Measurements from ENCODE around the gene BLOC1S6. TPM values are rescaled to one million over a fixed set of nuclear protein-coding genes. Genes with fewer than 3 reads are reported as not detected.

The BLOC1S6 gene
- polyA plus RNA-seq, 1 donor from 2014 or later: 179 TPM

DNA sequence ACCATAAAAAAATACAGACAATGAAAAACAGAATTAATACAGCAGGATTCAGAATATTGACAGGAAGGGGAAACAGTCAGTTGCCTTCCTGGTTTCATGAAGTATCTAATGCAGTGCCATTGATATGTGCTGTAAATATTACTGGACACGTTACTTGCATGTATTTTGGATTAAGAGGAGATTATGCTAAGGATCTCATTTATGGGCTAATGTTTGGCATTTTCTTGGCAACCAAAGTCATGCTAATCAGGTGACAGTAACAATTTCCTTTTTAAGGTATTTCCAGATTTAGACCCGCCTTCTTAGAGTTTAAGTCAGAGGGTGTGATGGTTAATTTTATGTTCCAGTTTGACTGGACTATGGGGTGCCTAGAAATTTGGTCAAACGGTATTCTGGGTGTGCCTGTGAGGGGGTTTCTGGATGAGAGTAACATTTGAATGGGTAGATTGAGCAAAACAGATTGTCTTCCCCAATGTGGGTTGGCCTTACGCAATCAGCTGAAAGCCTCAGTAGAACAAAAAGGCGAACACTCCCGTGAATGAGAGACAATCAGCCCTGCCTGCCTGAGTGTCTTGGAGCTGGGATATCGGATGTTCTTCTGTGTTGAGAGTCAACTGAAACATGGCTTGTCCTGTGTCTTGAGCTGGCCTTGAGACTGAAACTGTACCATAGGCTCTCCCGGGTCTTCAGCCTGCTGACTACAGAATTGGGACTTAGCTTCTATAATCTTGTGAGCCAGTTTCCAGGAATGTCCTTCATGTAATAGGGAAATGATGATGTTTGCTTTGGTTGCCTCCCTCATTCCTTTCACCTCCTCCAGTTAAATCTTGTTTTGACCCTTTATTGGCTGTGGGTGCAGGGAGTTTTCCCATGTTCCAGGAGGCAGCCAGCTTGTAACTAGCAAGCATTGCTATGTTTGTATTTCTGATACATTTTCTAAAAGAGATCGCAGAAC lies 58.1 kb downstream of the BLOC1S6 start:
- Histone ChIP-seq H3K27ac (ENCODE audit: low read length) (no peak overlapping the region), H3K27me3 (ENCODE audit: insufficient read depth, low read depth, low read length) (no peaks in the 10 kb centered on the region), H4K20me1 (ENCODE audit: insufficient read depth) (no peaks in the 10 kb centered on the region), H3K9me2 (ENCODE audit: insufficient read depth, low read length) (no peaks in the 10 kb centered on the region), H3K36me3 (ENCODE audit: insufficient read depth, low read length) (no peaks in the 10 kb centered on the region), H3F3A (ENCODE audit: insufficient read depth, low read length, poor library complexity, severe bottlenecking) (no peaks in the 10 kb centered on the region), H3K4me2 (ENCODE audit: low read length) (no peak overlapping the region), H2AFZ (ENCODE audit: low read depth, low read length) (no peak overlapping the region), H3K9me3 (ENCODE audit: low read length) (no peaks in the 10 kb centered on the region), H3K4me3 (ENCODE audit: low read length) (no peak overlapping the region), H3K79me2 (replicated peaks; ENCODE audit: insufficient read depth, low read length) (no peaks in the 10 kb centered on the region), H3K9ac (ENCODE audit: low read length) (no peak overlapping the region)
- no peak for TF ChIP-seq MXI1 (conservative IDR thresholded peaks at IDR 0.05; ENCODE audit: poor library complexity, severe bottlenecking)
- TF ChIP-seq SMC3 (conservative IDR thresholded peaks at IDR 0.05; ENCODE audit: poor library complexity): no peak
- TF ChIP-seq, protein P1, sequence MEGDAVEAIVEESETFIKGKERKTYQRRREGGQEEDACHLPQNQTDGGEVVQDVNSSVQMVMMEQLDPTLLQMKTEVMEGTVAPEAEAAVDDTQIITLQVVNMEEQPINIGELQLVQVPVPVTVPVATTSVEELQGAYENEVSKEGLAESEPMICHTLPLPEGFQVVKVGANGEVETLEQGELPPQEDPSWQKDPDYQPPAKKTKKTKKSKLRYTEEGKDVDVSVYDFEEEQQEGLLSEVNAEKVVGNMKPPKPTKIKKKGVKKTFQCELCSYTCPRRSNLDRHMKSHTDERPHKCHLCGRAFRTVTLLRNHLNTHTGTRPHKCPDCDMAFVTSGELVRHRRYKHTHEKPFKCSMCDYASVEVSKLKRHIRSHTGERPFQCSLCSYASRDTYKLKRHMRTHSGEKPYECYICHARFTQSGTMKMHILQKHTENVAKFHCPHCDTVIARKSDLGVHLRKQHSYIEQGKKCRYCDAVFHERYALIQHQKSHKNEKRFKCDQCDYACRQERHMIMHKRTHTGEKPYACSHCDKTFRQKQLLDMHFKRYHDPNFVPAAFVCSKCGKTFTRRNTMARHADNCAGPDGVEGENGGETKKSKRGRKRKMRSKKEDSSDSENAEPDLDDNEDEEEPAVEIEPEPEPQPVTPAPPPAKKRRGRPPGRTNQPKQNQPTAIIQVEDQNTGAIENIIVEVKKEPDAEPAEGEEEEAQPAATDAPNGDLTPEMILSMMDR (IDR thresholded peaks at IDR 0.05; ENCODE audit: poor library complexity, severe bottlenecking): no peak
- no peak for TF ChIP-seq TAF1 (IDR thresholded peaks at IDR 0.05; ENCODE audit: low read depth)
- TF ChIP-seq RAD21 (conservative IDR thresholded peaks at IDR 0.05): no peak
- TF ChIP-seq REST (IDR thresholded peaks at IDR 0.05; ENCODE audit: borderline replicate concordance): no peak
- TF ChIP-seq EP300 (conservative IDR thresholded peaks at IDR 0.05; ENCODE audit: poor library complexity, severe bottlenecking): no peak
- no peak for TF ChIP-seq POLR2AphosphoS5 (IDR thresholded peaks at IDR 0.05)
- TF ChIP-seq EZH2 (IDR thresholded peaks at IDR 0.05; ENCODE audit: borderline replicate concordance, insufficient read depth, low read length, poor library complexity, severe bottlenecking): no peak

DNA sequence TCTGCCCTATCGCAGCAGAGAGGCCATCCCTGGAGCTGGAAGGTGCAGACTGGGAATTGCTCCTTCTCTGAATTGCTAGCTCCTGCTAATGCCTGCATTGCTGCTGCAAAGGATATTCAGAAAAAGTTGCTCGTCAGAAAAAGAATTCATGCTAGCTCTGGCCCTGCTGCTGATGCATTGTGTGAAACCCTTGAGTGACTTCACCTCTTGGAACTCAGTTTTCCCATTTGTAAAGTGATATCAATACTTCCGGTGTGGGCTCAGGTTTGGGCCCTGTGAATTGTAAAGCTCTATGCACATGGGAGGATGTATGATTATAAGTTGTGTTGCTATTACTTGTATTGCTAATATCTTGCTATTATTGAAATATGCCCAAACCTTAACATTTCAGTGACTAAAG lies 59.0 kb downstream of the BLOC1S6 start:
- Histone ChIP-seq H3K9me3 (ENCODE audit: low read length) (no peaks in the 10 kb centered on the region), H3K79me2 (replicated peaks; ENCODE audit: insufficient read depth, low read length) (no peaks in the 10 kb centered on the region), H4K20me1 (ENCODE audit: insufficient read depth) (no peaks in the 10 kb centered on the region), H3K4me3 (ENCODE audit: low read length) (no peak overlapping the region), H3K36me3 (ENCODE audit: insufficient read depth, low read length) (no peaks in the 10 kb centered on the region), H3K27me3 (ENCODE audit: insufficient read depth, low read depth, low read length) (no peaks in the 10 kb centered on the region), H2AFZ (ENCODE audit: low read depth, low read length) (no peak overlapping the region), H3F3A (ENCODE audit: insufficient read depth, low read length, poor library complexity, severe bottlenecking) (no peaks in the 10 kb centered on the region), H3K27ac (ENCODE audit: low read length) (no peak overlapping the region), H3K9ac (ENCODE audit: low read length) (no peak overlapping the region), H3K9me2 (ENCODE audit: insufficient read depth, low read length) (no peaks in the 10 kb centered on the region), H3K4me2 (ENCODE audit: low read length) (no peak overlapping the region)
- TF ChIP-seq EP300 (conservative IDR thresholded peaks at IDR 0.05; ENCODE audit: poor library complexity, severe bottlenecking) (no peak), RAD21 (conservative IDR thresholded peaks at IDR 0.05) (no peak), POLR2AphosphoS5 (IDR thresholded peaks at IDR 0.05) (no peak), EZH2 (IDR thresholded peaks at IDR 0.05; ENCODE audit: borderline replicate concordance, insufficient read depth, low read length, poor library complexity, severe bottlenecking) (no peak), MXI1 (conservative IDR thresholded peaks at IDR 0.05; ENCODE audit: poor library complexity, severe bottlenecking) (no peak), SMC3 (conservative IDR thresholded peaks at IDR 0.05; ENCODE audit: poor library complexity) (no peak)
- TF ChIP-seq, protein P1 (IDR thresholded peaks at IDR 0.05; ENCODE audit: poor library complexity, severe bottlenecking): no peak

Data from neural cell (in vitro differentiated cells).